Activated CD8-positive, alpha-beta memory T cell treated with anti-CD3 and anti-CD28 coated beads for 24 hours (primary cell): ENCODE data around the gene ULBP2.
"Not testable (repeated sequence)": the region's sequence is repeated elsewhere in the genome, so short reads cannot be mapped to it uniquely, and the experiment has no call there.

Source experiments
- DNase-seq: peaks from one replicate; pipeline ENCODE4 v3.0.0-alpha.2; 2020

Gene ULBP2

GRCh38 chr6:149941583-149942460 lies at the start of gene ULBP2:
Gene ULBP2 (plus strand): TSS chr6:149942014. CDS start chr6:149942073, 59 bp downstream.
- DNase-seq, result peak; percentile 92

- DNase-seq, result peak; percentile 40
These were observed 46.7 kb upstream of the ULBP2 start for GRCh38 chr6:149895048-149895590.

- DNase-seq, result peak; percentile 58
These were observed 46.0 kb upstream of the ULBP2 start for GRCh38 chr6:149895833-149896271.

GRCh38 chr6:149896491-149896890 lies 45.3 kb upstream of the ULBP2 start:
- DNase-seq, result peak; percentile 53

DNA sequence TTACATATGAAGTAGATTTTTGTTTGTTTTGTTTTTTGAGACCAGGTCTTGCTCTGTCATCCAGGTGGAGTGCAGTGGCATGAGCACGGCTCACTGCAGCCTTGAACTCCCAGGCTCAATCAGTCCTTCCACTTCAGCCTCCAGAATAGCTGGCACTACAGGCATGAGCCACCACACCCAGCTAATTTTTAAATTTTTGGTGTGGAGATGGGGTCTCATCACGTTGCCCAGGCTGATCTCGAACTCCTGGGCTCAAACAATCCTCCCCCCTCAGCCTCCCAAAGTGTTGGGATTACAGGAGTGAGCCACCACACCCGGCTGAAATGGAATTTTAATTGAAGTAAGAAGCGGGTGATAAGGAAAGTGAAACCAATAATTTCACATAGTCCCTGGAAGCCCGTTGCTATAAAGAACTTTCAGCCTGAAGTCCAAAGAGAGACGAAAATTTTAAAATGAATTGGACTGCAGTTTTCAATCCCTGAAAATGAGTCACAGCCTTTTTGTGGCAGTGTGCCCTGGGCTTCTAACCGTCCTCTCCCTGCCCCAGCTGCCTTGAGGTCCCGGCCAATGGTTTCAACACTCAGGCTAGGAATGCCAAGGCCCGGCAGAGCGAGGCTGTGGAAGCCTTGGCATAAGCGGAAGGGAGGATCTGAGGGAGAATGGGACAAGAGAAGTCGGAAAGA lies 44.7 kb upstream of the ULBP2 start:
- peak; percentile 38 for DNase-seq

DNA sequence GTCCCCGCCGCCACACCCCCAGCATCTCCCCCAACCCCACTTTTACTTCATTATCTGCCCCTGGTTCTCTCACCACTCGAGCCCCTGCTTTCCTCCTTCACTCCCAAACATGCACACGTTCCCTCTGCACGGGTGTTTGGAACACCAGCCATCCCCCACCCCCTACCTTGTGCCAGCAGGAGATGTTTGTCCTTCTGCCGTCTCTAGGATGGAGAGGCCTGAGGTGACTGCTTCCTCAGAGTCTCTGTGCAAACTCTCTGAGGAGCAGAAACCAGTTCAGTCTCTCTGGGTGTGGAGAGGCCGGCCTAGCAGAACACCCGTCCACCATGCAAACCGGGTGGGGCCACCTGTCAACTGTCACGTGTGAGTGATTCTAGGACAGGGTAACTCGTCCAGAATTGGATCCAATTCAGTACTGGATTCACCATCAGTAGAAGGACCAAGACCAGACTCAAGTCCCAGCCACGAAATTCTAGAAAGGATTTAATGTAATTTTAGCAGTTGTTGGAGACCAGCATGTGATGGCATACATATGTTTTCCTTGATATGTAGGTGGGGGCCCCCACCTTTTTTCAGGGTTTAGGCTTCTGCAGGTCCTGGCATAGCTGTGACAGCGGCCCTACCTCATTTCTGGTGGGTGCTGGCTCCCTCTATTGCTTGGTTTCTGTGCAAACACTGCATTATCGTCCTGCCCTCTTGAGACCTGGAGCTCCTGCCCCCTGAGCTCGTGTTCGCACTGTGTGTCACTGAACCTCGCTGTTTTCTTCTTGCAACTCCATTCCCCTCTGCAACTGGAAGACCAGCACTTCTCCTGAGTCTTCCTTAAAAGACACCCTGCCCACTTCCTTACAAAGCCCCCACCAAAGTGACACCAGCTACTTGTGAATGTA lies 43.7 kb upstream of the ULBP2 start, which contains the start of gene RAET1E:
Gene RAET1E (minus strand): TSS at position 259 of the 890 bp plus-strand sequence. CDS start 7,212 bp downstream, outside the sequence.
- peak; percentile 38 for DNase-seq

GRCh38 chr6:149898966-149899365 lies 42.8 kb upstream of the ULBP2 start:
- DNase-seq, result peak; percentile 28

GRCh38 chr6:149899486-149899885 lies 42.3 kb upstream of the ULBP2 start:
- DNase-seq, result no peak

DNA sequence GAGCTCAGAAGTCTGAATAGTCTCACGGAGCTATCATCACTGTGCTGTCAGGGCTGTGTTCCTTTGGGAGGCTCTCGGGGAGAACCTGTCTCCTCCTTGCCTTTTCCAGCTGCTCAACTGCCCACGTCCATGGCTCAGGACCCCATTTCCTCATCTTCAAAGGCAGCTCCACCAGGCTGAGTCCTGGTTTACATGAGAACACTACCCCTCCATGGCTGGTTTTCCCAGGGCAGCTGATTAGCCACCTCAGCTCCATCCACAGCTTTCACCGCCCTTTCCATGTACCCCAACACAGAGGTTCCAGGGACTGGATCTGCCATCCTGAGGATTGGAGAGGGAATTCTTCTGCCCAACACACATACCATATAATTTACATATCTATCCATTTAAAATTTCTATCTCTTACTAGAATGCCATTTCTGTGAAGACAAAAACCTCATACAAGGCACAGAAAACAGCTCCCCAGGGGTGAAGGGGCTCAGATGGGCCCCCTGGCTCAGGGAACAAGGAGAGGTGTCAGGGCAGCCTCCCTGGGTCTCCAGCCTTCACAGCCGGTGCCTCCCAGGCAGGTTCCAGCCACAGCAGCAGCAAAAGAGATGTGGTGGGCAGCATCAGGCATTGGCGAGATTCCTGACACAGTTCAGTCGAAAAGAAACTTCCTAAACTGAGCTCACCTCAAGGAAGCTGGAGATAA lies 41.7 kb upstream of the ULBP2 start:
- DNase-seq, result peak; percentile 42

DNA sequence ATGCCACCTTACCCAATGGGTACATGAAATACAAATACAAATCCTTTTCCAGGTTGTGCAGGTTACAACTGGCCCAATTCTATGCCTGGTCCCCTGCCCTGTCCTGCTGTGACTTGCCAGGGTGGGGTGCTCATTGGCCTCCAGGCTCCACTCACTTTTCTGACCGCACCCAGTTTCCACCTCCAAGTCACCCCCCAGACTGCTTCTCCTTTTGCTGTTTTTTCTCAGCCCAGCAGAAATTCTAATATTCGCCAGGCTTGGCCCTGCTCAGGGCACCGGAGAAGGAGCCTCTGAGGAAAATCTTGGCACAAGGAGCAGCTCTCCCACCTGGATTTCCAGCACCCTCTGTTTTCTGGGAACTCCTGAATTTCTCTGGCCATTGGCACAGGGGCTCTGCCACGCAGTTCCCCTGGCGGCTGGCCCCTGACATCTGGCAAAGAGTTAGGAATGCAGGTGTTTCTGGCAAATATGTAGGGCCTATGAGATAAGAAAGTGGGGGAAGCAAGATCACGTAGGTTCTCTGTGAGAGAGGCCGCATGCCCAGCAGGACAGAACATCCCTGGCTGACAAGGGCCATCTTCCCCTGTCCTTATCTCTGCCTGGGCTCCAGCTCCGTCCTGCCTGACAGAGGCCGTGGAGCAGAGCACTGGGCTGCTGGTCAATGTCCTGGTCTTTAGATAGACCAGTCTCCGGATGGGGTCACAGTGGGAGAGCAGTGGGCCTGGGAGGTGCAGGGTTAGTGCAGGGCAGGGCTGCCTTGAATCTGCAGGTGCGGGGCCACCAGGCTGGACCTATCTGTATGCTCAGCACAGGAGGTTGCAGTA lies 41.0 kb upstream of the ULBP2 start:
- DNase-seq, result no peak

- peak; percentile 43 for DNase-seq
These were observed 40.2 kb upstream of the ULBP2 start for GRCh38 chr6:149901444-149902140.

DNA sequence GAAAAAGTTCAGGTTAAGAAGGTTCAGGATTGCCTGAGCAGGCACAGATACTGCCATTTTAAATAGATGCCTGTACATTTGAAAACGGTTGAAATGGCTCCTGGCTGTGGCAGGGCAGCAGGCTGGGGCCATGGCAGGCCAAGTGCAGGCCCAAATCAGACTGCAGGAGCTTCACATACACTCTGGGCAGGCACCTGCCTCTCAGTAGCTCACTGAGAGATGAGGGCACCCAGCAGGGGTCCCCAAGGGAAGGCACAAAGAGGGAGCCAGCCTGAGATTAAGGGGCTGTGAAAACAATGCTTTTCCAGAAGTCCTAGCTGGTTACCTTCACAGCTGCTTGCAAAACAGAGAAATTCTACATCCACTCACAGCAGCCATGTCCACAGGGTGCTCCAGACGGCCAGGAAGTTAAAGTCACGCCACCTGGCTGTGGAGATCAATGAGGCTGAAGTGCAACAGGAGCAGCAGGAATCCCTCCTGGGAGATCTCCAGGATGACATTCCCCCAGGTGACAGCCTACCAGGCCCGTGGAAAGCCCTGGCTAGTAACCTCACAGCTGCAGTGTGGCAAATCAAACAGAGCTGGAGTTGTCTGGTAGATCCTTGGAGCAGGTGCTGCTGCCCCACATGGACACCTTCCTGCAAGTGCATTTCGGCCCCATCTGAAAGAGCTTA lies 37.7 kb upstream of the ULBP2 start:
- DNase-seq, result peak; percentile 44

GRCh38 chr6:149904661-149905370 lies 37.0 kb upstream of the ULBP2 start:
- DNase-seq, result peak; percentile 38

- peak; percentile 21 for DNase-seq
These were observed 36.4 kb upstream of the ULBP2 start for GRCh38 chr6:149905371-149905910.

- DNase-seq, result peak; percentile 41
These were observed 35.9 kb upstream of the ULBP2 start for GRCh38 chr6:149905911-149906371.

DNA sequence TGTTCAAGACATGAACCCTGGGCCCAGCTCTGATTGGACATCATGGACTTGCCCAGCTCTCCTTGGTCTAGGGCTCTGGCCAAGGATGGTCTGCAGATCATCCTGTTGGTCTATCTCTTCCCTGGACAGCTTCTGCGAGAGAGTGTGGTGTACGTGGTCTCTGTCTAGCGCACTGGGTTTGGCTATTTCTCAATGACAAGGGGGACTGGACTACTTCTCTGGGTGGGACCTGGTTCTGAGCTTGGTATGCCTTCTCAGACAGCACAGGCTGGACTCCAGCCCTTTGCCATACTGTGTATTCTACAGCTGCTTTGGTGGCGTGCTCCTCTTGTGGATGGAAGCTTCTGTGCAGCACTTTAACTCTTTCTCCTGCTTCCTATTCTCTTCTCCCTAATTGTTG lies 35.4 kb upstream of the ULBP2 start:
- DNase-seq, result peak; percentile 24

DNA sequence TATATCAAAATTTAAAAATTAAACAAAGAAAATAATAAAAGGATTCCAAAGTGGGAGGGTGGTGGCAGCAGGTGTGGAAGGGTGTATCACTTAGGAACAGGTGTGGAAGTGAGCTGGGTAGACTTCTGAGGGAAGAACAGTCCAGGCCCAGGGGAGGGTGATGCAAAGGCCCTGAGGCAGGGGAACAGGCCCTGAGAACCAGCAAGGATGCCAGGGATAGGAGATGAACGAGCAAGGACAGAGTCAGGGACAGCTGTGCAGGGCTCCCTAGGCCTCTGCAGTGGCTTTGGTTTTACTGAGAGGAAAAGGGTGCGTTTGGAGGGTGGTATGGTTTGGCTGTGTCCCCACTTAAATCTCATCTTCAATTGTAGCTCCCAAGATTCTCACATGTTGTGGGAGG lies 34.5 kb upstream of the ULBP2 start:
- no peak for DNase-seq

DNA sequence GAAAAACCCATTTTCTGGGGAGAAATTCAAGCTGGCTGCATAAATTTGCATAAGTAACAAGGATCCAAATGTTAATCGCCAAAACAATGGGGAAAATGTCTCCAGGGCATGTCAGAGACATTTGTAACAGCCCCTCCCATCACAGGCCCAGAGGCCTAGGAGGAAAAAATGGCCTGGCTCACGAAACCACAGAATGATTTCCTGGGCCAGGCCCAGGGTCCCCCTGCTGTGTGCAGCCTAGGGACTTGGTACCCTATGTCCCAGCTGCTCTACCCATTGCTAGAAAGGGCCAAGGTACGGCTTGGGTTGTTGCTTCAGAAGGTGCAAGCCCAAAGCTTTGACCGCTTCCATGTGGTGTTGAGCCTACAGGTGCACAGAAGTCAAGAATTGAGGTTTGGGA lies 33.3 kb upstream of the ULBP2 start:
- DNase-seq, result not testable (repeated sequence)
